ENCODE results near the gene MOK. TPM values are rescaled to one million over a fixed set of nuclear protein-coding genes. Genes with fewer than 3 reads are reported as not detected.

Gene MOK
- total RNA-seq, 1 experiment from 2014 or later = 2.0 TPM

GRCh38 chr14:102285106-102285505 lies 19.9 kb downstream of the MOK start:
- Mint-ChIP-seq H3K9me3 (peaks cover 5% of the 10 kb centered on the region), H3K4me3 (no peak overlapping the region), H3K27ac (no peak overlapping the region), H3K4me1 (no peaks in the 10 kb centered on the region), H3K36me3 (no peaks in the 10 kb centered on the region), H3K27me3 (ENCODE audit: low read depth) (no peaks in the 10 kb centered on the region)
- DNase-seq (ENCODE audit: low spot score) = no peak
- TF ChIP-seq ZNF121 (CRISPR knock-in tag; IDR thresholded peaks at IDR 0.05) (peak; percentile 89), ZMAT4 (CRISPR knock-in tag; IDR thresholded peaks at IDR 0.05) (no peak)
- ChIA-PET CTCF (interaction anchor here (1.1 kb wide), 1 partner anchor 10 kb away, joined by 4 read pairs; no protein-coding TSS in a partner anchor), POLR2A (no interaction called here)
- no peak for ATAC-seq

GRCh38 chr14:102283631-102284129 lies 21.3 kb downstream of the MOK start:
- ATAC-seq = no peak
- TF ChIP-seq E2F1 (CRISPR knock-in tag; IDR thresholded peaks at IDR 0.05) = no peak
- H3K9me3 Mint-ChIP-seq = peaks cover 5% of the 10 kb centered on the region
- ChIA-PET POLR2A (no interaction called here), CTCF (interaction anchor here (1.3 to 2.0 kb wide), 2 partner anchors 11 to 31 kb away, joined by 5 to 9 read pairs; no protein-coding TSS in a partner anchor)
- H3K27ac Mint-ChIP-seq = no peak overlapping the region
- no peaks in the 10 kb centered on the region for H3K27me3 Mint-ChIP-seq (ENCODE audit: low read depth)
- H3K36me3 Mint-ChIP-seq = no peaks in the 10 kb centered on the region
- no peaks in the 10 kb centered on the region for H3K4me1 Mint-ChIP-seq
- no peak overlapping the region for H3K4me3 Mint-ChIP-seq
- no peak for DNase-seq (ENCODE audit: low spot score)

GRCh38 chr14:102282751-102283465 lies 22.1 kb downstream of the MOK start:
- ChIA-PET CTCF (interaction anchor here (1.3 to 2.0 kb wide), 2 partner anchors 12 to 31 kb away, joined by 5 to 9 read pairs; no protein-coding TSS in a partner anchor), POLR2A (no interaction called here)
- Mint-ChIP-seq H3K4me3 (no peak overlapping the region), H3K27ac (no peak overlapping the region), H3K9me3 (peaks cover under 1% of the 10 kb centered on the region), H3K4me1 (no peaks in the 10 kb centered on the region), H3K36me3 (no peaks in the 10 kb centered on the region), H3K27me3 (ENCODE audit: low read depth) (no peaks in the 10 kb centered on the region)
- TF ChIP-seq SP1 (CRISPR knock-in tag; conservative IDR thresholded peaks at IDR 0.05) (no peak), STAT6 (CRISPR knock-in tag; conservative IDR thresholded peaks at IDR 0.05; ENCODE audit: low read depth) (no peak), TEAD4 (CRISPR knock-in tag; IDR thresholded peaks at IDR 0.05) (no peak), NR2C2 (CRISPR knock-in tag; IDR thresholded peaks at IDR 0.05) (no peak), AR (CRISPR knock-in tag; IDR thresholded peaks at IDR 0.05) (no peak), ESRRA (CRISPR knock-in tag; IDR thresholded peaks at IDR 0.05; ENCODE audit: borderline replicate concordance) (no peak), FOXJ3 (CRISPR knock-in tag; IDR thresholded peaks at IDR 0.05; ENCODE audit: borderline replicate concordance) (no peak), FOXP1 (CRISPR knock-in tag; IDR thresholded peaks at IDR 0.05; ENCODE audit: borderline replicate concordance) (no peak), ZSCAN18 (CRISPR knock-in tag; IDR thresholded peaks at IDR 0.05) (no peak), NR1H2 (CRISPR knock-in tag; IDR thresholded peaks at IDR 0.05) (no peak)
- ATAC-seq (no peak), DNase-seq (ENCODE audit: low spot score) (no peak)

Data from WTC11 (cell line).